Measurements from ENCODE around the gene IFFO2.

The IFFO2 gene

DNA sequence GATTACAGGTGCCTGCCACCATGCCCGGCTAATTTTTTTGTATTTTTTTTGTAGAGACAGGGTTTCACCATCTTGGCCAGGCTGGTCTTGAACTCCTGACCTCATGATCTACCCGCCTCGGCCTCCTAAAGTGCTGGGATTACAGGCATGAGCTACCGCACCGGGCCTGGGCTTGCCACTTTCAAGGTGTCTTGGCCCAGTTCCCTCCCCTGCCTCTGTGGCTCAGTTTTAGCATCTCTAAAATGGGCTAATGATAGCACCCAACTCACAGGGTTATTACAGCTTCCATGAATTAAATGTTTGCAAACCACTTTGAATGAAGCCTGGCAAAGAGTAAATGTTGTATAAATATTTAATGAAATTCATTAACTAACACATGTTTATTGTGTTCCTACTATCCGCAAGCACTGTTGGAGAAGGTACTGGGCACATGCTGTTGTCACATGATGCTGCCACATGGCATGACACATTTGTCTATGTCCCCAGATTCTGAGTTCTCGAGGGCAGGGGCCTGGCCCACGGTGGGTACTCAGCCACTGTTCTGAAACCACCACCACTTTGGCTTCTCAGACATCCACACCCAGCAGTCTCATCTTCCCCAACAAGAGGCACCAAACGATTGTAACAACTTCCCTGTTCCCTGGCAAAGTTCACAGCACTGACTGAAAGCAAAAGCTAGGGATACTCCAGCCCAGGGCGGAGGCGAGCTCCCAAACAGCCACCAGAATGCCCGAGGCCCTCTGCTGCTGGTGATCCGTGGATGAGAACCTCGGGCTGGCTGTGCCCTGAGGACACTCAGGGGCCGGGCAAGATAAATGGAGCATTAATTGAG, 9.7 kb downstream of the IFFO2 start:
- H3K27ac ChIP-seq, result no peak overlapping the region
- TF ChIP-seq, protein P1, sequence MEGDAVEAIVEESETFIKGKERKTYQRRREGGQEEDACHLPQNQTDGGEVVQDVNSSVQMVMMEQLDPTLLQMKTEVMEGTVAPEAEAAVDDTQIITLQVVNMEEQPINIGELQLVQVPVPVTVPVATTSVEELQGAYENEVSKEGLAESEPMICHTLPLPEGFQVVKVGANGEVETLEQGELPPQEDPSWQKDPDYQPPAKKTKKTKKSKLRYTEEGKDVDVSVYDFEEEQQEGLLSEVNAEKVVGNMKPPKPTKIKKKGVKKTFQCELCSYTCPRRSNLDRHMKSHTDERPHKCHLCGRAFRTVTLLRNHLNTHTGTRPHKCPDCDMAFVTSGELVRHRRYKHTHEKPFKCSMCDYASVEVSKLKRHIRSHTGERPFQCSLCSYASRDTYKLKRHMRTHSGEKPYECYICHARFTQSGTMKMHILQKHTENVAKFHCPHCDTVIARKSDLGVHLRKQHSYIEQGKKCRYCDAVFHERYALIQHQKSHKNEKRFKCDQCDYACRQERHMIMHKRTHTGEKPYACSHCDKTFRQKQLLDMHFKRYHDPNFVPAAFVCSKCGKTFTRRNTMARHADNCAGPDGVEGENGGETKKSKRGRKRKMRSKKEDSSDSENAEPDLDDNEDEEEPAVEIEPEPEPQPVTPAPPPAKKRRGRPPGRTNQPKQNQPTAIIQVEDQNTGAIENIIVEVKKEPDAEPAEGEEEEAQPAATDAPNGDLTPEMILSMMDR (IDR thresholded peaks at IDR 0.05), result no peak
- TF ChIP-seq ZFX (IDR thresholded peaks at IDR 0.05; ENCODE audit: borderline replicate concordance), result no peak

DNA sequence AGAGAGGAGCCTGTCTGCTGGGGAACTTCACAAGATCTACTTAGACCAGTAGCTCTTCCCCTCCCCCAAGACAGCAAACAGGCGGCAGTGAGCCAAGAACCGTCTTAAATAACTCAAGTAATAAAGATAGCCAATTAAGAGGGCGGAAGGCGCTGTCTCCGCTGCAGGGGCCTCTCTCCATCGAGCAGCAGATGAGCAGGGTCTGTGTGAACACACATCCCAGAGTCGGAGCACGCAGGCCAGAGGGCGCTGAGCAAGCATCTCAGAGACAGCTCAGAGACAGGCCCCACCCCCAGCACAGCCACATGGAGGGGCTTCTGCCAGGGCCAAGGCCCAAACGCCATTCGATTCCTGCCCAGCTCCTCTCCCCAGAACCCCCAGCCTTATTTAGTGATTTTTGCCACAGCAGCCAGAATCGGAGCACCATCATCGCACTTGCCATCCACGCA, 11.1 kb downstream of the IFFO2 start:
- H3K27ac ChIP-seq, result no peak overlapping the region
- no peak for TF ChIP-seq ZFX (IDR thresholded peaks at IDR 0.05; ENCODE audit: borderline replicate concordance)
- TF ChIP-seq, protein P1 (IDR thresholded peaks at IDR 0.05), result no peak

DNA sequence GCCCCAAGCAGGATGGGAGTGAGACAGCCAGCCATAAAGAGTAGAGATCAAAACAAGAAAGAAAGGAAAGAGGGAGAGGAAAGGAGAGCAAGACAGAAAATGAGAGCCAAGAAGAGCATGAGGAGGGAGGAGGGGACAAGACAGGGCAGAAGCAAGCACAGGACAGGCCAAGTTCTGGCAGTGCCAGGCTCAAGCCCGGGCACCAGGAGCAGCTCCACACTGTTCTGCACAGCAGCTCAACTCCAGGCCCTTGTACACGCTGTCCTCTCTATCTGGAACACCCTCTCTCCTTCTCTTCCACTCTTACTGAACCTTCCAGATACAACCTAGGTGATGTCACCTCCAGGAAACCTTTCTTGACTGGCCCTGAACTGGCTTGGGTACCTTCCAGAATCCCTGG, 11.7 kb downstream of the IFFO2 start:
- no peak for TF ChIP-seq ZFX (IDR thresholded peaks at IDR 0.05; ENCODE audit: borderline replicate concordance)
- TF ChIP-seq, protein P1 (IDR thresholded peaks at IDR 0.05), result no peak
- H3K27ac ChIP-seq, result no peak overlapping the region

DNA sequence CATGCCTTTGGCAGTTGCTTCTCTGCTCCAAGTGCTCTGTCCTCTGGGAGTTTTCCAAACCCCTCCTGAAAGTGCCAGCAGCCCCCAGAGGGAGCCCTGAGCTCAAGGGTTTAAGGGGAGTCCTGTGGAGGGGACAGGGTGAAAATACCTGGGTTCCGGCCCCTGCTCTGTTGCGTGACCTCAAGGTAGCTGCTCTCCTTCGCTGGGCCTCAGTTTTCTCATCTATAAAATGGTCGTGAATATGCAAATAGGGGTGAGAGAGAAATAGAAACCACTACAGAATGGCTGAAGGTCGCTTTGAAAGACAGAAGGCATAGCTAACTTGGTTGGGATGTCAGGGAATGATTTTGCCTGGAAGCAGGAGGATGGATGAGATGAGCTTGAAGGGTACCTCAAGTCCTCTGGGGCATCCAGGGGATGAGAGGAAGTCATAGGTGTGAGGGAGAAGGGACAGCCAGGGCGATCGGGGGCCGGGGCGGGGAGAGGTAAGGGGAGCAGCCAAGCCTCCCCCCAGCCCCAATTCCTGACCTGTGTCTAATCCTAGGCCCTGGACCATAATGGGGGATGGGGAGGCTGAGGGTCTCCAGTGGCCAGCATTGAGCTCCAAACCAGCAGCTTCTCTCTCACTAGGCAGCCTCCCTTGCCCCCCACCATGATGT, 12.4 kb downstream of the IFFO2 start:
- H3K27ac ChIP-seq, result no peak overlapping the region
- TF ChIP-seq, protein P1 (IDR thresholded peaks at IDR 0.05), result no peak
- no peak for TF ChIP-seq ZFX (IDR thresholded peaks at IDR 0.05; ENCODE audit: borderline replicate concordance)

DNA sequence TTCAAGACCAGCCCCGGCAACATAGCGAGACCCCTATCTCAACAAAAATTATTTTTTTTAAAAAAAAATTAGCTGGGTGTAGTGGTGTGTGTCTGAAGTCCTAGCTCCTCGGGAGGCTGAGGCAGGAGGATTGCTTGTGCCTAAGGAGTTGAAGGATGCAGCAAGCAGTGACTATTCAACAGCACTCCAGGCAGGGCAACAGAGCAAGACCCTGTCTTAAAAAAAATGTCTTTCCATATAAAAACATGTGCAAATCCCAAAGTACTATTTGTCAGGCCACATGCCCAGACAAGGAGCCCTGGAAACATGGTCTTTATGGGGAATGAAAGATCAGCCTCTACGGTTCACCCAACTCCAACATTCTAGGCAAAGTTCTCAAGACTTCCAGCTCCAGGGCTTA, 13.3 kb downstream of the IFFO2 start:
- TF ChIP-seq ZFX (IDR thresholded peaks at IDR 0.05; ENCODE audit: borderline replicate concordance), result no peak
- TF ChIP-seq, protein P1 (IDR thresholded peaks at IDR 0.05), result no peak
- no peak overlapping the region for H3K27ac ChIP-seq

DNA sequence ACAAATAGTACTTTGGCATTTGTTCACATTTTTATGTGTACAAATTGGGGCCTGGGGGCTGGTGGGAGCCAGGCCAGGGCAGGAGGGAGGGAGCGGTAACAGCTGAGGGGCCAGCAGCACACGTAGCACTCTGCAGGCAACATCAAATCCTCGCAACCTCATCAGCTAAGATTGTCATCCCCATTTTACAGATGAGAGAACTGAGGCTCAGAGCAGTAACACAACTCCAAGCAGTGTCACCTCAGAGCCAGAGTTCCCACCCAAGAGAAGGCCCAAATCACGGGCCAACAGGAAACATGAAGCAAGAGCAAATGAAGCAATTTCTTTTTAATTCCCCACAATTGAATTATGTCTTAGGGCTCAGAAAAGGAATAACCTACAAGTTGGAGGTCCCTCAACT, 14.1 kb downstream of the IFFO2 start:
- TF ChIP-seq, protein P1 (IDR thresholded peaks at IDR 0.05), result no peak
- TF ChIP-seq ZFX (IDR thresholded peaks at IDR 0.05; ENCODE audit: borderline replicate concordance), result no peak
- no peak overlapping the region for H3K27ac ChIP-seq

Data from 22Rv1 (cell line).